ENCODE measurements around the gene SHFL.

The SHFL gene

DNA sequence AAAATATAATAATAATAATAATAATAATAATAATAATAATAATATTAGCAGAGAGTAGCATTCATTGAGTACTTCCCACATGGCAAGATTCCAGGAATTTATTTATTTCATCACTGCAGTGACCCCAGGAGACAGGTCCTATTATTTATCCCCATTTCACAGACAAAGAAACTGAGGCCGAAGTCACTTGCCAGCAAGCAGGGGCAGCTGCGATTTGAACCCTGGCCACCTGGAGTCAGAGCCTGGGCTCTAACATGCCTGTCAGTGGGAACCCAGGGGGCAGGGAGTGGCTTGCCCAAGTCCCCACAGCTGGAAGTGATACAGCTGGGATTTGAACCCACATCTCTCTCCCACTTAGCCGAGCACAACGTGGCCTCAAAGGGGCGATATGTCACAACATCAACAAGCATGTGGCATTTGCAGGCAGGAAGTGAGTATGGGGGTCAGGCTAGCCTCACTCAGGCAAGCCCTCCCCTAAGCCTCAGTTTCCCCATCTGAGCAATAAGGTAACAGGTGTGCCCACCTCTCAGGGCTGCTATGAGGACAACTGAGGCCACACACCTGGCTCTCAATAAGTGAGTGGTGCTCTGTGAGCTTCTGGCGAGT is 2.9 kb downstream of the SHFL start:
- no peak overlapping the region for H3K4me3 ChIP-seq (ENCODE audit: low read depth, low read length)
- H3K9me3 ChIP-seq (ENCODE audit: control insufficient read depth, insufficient read depth, low read depth, low read length): no peaks in the 10 kb centered on the region
- peaks cover 7% of the 10 kb centered on the region; the same call in 1 of the 2 replicates for H3K36me3 ChIP-seq (ENCODE audit: control insufficient read depth, insufficient read depth, low read length)
- H3K9ac ChIP-seq (ENCODE audit: low read length): no peak overlapping the region
- H3K4me1 ChIP-seq (ENCODE audit: control insufficient read depth, insufficient read depth, low read length): no peaks in the 10 kb centered on the region
- H3K27me3 ChIP-seq (ENCODE audit: control insufficient read depth, insufficient read depth, low read length): peaks cover 29% of the 10 kb centered on the region; the same call in 1 of the 2 replicates
- H3K27ac ChIP-seq (ENCODE audit: low read depth, low read length): no peak overlapping the region

DNA sequence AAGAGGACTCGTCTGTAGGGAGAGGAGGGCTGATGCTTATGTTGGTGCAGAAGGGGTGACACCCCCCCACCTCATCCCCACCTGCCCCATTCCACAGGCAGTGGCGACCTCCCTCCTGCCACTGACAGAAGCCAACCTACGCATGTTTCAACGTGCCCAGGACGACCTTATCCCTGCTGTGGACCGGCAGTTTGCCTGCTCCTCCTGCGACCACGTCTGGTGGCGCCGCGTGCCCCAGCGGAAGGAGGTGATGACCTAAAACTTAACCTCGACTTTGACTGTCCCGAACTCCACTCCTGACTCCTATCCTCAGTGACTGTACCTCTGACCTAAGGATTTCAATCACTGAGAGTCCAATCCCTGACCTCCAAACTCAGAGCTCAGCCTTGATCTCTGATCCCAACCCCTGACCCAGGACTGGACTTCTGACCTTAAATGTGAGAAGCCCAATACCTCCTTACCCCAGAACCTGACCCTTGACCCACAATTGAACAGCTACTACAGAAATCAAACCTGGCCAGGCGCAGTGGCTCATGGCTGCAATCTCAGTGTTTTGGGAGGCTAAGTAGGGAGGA is 3.8 kb downstream of the SHFL start:
- H3K9me3 ChIP-seq (ENCODE audit: control insufficient read depth, insufficient read depth, low read depth, low read length): no peaks in the 10 kb centered on the region
- H3K36me3 ChIP-seq (ENCODE audit: control insufficient read depth, insufficient read depth, low read length): peaks cover 7% of the 10 kb centered on the region; the same call in 1 of the 2 replicates
- H3K27ac ChIP-seq (ENCODE audit: low read depth, low read length): no peak overlapping the region
- H3K27me3 ChIP-seq (ENCODE audit: control insufficient read depth, insufficient read depth, low read length): peaks cover 31% of the 10 kb centered on the region
- no peak overlapping the region for H3K9ac ChIP-seq (ENCODE audit: low read length)
- H3K4me3 ChIP-seq (ENCODE audit: low read depth, low read length): no peak overlapping the region
- H3K4me1 ChIP-seq (ENCODE audit: control insufficient read depth, insufficient read depth, low read length): no peaks in the 10 kb centered on the region

DNA sequence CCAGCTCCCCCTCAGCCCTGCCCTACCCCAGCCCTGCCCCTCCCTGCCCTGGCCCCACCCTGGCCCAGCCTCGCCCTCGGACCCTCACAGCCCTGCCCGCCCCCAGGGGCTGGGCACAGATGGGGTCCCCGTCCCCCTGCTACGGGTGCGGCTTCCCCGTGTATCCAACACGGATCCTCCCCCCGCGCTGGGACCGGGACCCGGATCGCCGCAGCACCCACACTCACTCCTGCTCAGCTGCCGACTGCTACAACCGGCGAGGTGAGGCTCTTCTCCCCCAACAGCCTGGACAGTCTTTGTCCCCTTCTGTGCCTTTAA is 5.2 kb downstream of the SHFL start:
- Histone ChIP-seq H3K4me1 (ENCODE audit: control insufficient read depth, insufficient read depth, low read length) (peaks cover 1% of the 10 kb centered on the region; the same call in 1 of the 2 replicates), H3K4me3 (ENCODE audit: low read depth, low read length) (no peak overlapping the region), H3K27me3 (ENCODE audit: control insufficient read depth, insufficient read depth, low read length) (peaks cover 28% of the 10 kb centered on the region), H3K9me3 (ENCODE audit: control insufficient read depth, insufficient read depth, low read depth, low read length) (no peaks in the 10 kb centered on the region), H3K9ac (ENCODE audit: low read length) (no peak overlapping the region), H3K27ac (ENCODE audit: low read depth, low read length) (no peak overlapping the region), H3K36me3 (ENCODE audit: control insufficient read depth, insufficient read depth, low read length) (peaks cover 7% of the 10 kb centered on the region; the same call in 1 of the 2 replicates)

DNA sequence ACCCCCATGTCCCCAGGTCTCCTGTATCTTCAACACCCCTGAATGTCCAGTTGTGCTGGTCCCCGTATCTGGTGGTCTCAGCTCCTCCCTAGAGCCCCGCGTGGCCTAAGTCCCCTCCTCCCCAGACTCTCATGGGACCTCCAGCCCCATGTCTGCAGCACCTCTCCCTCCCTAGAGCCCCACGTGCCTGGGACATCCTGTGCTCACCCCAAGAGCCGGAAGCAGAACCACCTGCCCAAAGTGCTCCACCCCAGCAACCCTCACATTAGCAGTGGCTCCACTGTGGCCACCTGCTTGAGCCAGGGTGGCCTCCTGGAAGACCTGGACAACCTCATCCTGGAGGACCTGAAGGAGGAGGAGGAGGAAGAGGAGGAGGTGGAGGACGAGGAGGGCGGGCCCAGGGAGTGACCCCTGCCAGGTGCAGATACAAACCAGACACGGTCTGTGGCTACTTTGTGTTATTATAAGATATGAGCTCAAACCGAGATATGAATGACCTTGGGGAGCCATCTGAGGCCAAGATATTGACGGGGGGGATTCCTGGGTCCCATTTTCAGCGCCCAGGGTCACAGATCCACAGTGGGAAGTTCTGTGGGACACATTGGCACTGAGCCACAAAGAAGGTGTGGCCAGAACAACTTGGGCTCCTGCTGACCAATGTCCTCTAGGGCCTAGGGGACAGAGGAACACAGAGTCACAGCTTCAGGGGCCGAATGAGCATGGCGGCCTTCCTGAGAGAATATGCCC is 6.0 kb downstream of the SHFL start:
- Histone ChIP-seq H3K4me3 (ENCODE audit: low read depth, low read length) (no peak overlapping the region), H3K9ac (ENCODE audit: low read length) (no peak overlapping the region), H3K9me3 (ENCODE audit: control insufficient read depth, insufficient read depth, low read depth, low read length) (no peaks in the 10 kb centered on the region), H3K27ac (ENCODE audit: low read depth, low read length) (no peak overlapping the region), H3K36me3 (ENCODE audit: control insufficient read depth, insufficient read depth, low read length) (peaks cover 7% of the 10 kb centered on the region; the same call in 1 of the 2 replicates), H3K4me1 (ENCODE audit: control insufficient read depth, insufficient read depth, low read length) (peaks cover 4% of the 10 kb centered on the region; the same call in 1 of the 2 replicates), H3K27me3 (ENCODE audit: control insufficient read depth, insufficient read depth, low read length) (peaks cover 30% of the 10 kb centered on the region)

DNA sequence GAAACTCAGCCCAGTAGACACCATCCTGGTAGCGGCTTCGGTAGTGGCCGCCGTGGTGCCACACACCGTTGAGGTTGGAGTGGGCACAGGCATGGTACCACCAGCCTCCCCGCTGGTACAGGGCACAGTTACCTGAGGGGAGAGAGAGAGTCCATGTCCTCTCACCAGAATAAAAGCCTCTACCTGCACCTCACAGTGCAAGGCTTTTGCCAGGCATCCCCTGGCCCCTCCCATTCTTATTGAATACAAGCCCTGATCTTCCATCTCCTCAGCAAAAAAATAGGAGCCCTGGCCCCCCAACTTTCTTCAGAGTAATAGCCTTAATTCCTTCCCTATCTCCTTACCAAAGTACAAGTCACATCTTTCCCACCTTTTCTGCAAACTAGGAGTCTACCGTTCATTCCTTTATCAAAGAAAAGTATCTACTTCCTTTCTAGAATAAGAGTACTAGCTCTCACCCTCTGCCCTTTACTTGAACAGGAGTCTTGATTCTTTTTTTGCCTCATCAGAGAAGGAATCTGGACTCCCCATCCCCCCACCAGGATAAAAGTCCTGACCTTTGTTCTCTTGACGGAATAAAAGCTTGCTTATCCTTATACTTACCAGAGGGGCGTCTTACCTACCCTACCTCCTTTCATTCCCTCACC is 6.7 kb downstream of the SHFL start:
- no peak overlapping the region for H3K4me3 ChIP-seq (ENCODE audit: low read depth, low read length)
- H3K27me3 ChIP-seq (ENCODE audit: control insufficient read depth, insufficient read depth, low read length): peaks cover 27% of the 10 kb centered on the region
- H3K4me1 ChIP-seq (ENCODE audit: control insufficient read depth, insufficient read depth, low read length): peaks cover 4% of the 10 kb centered on the region; the same call in 1 of the 2 replicates
- H3K9ac ChIP-seq (ENCODE audit: low read length): no peak overlapping the region
- no peak overlapping the region for H3K27ac ChIP-seq (ENCODE audit: low read depth, low read length)
- peaks cover 7% of the 10 kb centered on the region; the same call in 1 of the 2 replicates for H3K36me3 ChIP-seq (ENCODE audit: control insufficient read depth, insufficient read depth, low read length)
- no peaks in the 10 kb centered on the region for H3K9me3 ChIP-seq (ENCODE audit: control insufficient read depth, insufficient read depth, low read depth, low read length)

DNA sequence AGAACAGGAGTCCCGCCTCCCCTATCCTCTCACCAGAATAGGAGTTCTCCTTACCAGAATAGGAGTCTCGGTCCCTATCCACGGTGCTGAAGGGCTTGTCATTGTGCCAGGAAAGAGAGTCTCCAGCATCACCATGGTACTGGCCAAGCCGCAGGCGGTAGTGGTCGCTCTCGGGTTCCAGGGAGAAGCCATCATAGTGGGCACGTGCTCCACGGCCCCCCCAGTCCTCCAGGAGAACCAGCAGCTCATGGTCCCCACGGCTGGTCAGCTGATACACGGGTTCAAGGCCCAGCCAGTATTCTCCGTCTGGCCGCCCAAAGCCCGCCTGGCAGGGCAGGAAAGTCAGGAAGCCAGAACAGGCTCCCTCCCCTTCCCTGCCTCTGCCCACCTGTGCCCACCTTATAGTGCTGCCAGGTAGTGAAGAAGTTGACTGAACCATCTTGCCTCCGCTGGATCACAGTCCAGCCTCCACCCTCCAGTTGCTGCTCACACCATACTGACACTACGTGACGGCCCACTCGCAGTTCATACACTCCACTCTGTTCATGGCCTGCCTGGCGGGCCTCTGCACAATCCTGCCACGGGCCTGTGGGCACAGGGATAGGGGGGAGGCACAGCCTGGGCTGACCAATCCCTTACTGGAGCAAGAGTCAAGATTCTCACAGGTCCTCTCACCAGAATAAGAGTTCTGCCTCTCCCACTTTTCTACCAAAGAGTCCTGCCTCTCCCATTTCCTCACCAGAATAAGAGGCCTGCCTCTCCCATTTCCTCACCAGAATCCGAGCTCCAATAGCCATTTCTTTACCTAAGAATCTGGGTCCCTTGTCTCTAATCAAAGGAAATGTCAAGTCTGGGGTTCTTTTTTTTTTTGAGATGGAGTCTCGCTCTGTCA is 7.4 kb downstream of the SHFL start:
- no peak overlapping the region for H3K27ac ChIP-seq (ENCODE audit: low read depth, low read length)
- H3K4me1 ChIP-seq (ENCODE audit: control insufficient read depth, insufficient read depth, low read length): peaks cover 4% of the 10 kb centered on the region; the same call in 1 of the 2 replicates
- H3K9me3 ChIP-seq (ENCODE audit: control insufficient read depth, insufficient read depth, low read depth, low read length): no peaks in the 10 kb centered on the region
- H3K36me3 ChIP-seq (ENCODE audit: control insufficient read depth, insufficient read depth, low read length): peaks cover 7% of the 10 kb centered on the region; the same call in 1 of the 2 replicates
- H3K27me3 ChIP-seq (ENCODE audit: control insufficient read depth, insufficient read depth, low read length): peaks cover 27% of the 10 kb centered on the region
- H3K4me3 ChIP-seq (ENCODE audit: low read depth, low read length): no peak overlapping the region
- H3K9ac ChIP-seq (ENCODE audit: low read length): no peak overlapping the region

DNA sequence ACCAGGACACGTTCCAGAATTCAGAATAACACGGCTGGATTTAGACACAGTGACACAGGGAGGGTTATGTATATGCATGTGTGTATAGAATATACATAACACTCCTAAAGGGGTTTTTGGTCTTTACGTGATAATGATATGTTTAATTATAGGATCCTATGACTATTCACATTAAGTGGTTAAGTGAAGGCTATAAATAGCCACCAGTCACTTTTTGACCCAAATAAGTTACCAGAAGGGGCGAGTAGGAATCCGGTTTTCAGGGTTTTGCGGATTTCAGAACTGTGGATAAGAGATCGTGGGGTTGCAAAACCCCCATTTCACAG is 9.5 kb downstream of the SHFL start:
- no peaks in the 10 kb centered on the region for H3K9me3 ChIP-seq (ENCODE audit: control insufficient read depth, insufficient read depth, low read depth, low read length)
- peaks cover 4% of the 10 kb centered on the region; the same call in 1 of the 2 replicates for H3K36me3 ChIP-seq (ENCODE audit: control insufficient read depth, insufficient read depth, low read length)
- H3K27ac ChIP-seq (ENCODE audit: low read depth, low read length): no peak overlapping the region
- peak overlapping the region; percentile 25 for H3K4me3 ChIP-seq (ENCODE audit: low read depth, low read length)
- H3K27me3 ChIP-seq (ENCODE audit: control insufficient read depth, insufficient read depth, low read length): peaks cover 27% of the 10 kb centered on the region
- peaks cover 4% of the 10 kb centered on the region; the same call in 1 of the 2 replicates for H3K4me1 ChIP-seq (ENCODE audit: control insufficient read depth, insufficient read depth, low read length)
- H3K9ac ChIP-seq (ENCODE audit: low read length): no peak overlapping the region

DNA sequence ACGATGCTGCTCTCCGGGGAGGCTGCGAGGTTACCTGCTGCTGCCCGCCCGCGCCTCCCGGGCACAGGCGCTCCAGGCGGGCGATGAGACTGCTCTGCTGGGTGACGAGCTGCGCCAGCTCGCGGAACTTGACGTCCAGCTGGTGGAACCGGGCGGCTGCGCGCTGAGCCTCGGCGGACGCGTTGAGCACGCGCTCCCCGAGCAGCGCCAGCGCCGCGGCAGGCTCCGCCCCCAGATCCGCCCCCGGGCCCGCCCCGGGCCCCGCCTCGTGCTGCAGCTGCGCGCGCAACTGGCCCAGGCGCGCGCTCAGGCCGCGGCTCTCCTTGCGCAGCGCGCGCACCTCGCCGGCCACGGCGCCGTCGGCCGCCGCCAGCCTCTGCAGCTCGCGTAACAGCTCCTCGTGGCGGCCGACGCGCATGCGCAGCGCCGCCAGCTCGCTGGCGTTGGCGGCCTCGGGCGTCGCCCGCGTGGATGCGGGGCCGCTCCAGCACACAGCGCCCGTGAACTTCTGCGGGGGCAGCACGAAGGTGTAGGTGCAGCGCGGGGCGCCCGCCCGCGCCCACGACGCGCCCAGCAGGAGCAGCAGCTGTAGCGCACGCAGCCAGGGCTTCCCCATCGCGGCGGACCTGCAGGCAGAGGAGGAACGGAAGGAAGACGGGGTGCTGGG is 10.0 kb downstream of the SHFL start:
- Histone ChIP-seq H3K27ac (ENCODE audit: low read depth, low read length) (peak overlapping the region; percentile 47; the same call in 1 of the 2 replicates), H3K9ac (ENCODE audit: low read length) (peak overlapping the region; percentile 76), H3K36me3 (ENCODE audit: control insufficient read depth, insufficient read depth, low read length) (peaks cover 4% of the 10 kb centered on the region; the same call in 1 of the 2 replicates), H3K4me1 (ENCODE audit: control insufficient read depth, insufficient read depth, low read length) (peaks cover 4% of the 10 kb centered on the region; the same call in 1 of the 2 replicates), H3K9me3 (ENCODE audit: control insufficient read depth, insufficient read depth, low read depth, low read length) (no peaks in the 10 kb centered on the region), H3K27me3 (ENCODE audit: control insufficient read depth, insufficient read depth, low read length) (peaks cover 27% of the 10 kb centered on the region), H3K4me3 (ENCODE audit: low read depth, low read length) (peak overlapping the region; percentile 67)

DNA sequence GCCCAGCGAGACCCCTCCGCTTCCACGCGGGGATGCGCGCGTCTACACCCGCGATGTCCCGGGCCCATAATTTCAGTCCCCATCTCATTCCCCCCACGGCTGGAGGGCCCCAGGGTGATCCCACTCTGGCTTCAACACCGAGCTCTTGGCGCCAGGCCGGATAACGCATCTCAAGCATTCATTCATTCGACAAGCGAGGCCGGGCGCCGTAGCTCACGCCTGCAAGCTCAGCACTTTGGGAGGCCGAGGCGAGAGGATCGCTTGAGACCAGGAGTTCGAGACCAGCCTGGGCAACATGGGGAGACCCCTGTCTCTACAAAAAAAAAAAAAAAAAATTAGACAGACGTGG is 10.5 kb downstream of the SHFL start:
- Histone ChIP-seq H3K9ac (ENCODE audit: low read length) (peak overlapping the region; percentile 76), H3K4me1 (ENCODE audit: control insufficient read depth, insufficient read depth, low read length) (peaks cover 4% of the 10 kb centered on the region; the same call in 1 of the 2 replicates), H3K27ac (ENCODE audit: low read depth, low read length) (peak overlapping the region; percentile 47; the same call in 1 of the 2 replicates), H3K27me3 (ENCODE audit: control insufficient read depth, insufficient read depth, low read length) (peaks cover 27% of the 10 kb centered on the region), H3K36me3 (ENCODE audit: control insufficient read depth, insufficient read depth, low read length) (peaks cover 4% of the 10 kb centered on the region; the same call in 1 of the 2 replicates), H3K4me3 (ENCODE audit: low read depth, low read length) (peak overlapping the region; percentile 67), H3K9me3 (ENCODE audit: control insufficient read depth, insufficient read depth, low read depth, low read length) (no peaks in the 10 kb centered on the region)
